IMR-90 (cell line): ENCODE measurements around the gene ACTN1. TPM values are rescaled to one million over a fixed set of nuclear protein-coding genes. Genes with fewer than 3 reads are reported as not detected.

ENCODE experiments used
- ATAC-seq: fragments of 200-7000 bp; cut with Tn5 transposase; 2 replicates; pipeline ENCODE4 v1.9.1; 2020; ENCODE audit warnings: low read depth, mild to moderate bottlenecking, moderate library complexity
- BruUV-seq: library from RNA; stranded (reverse); fragments of 400-500 nt; replicated peaks from 2 replicates; lab custom pipeline; 2021; lab: Mats Ljungman, UMichigan
- CTCF ChIA-PET: fragments of 300-600 bp; formaldehyde crosslinking; extraction: SDS; loops from one replicate; lab custom pipeline; 2021; ENCODE audit warnings: antibody characterized with exemption; lab: Yijun Ruan, JAX
- POLR2A ChIA-PET: fragments of 300-600 bp; sonication (Branson Sonifier 250); formaldehyde crosslinking; loops from one replicate; lab custom pipeline; 2022; ENCODE audit warnings: antibody characterized with exemption; ENCODE audit not compliant: unreplicated experiment; lab: Charles Lee
- DNase-seq: peaks from one replicate; pipeline ENCODE4 v3.0.0; 2013
- H2AFZ ChIP-seq: replicated peaks from 2 replicates; pipeline ENCODE3; 2013; ENCODE audit warnings: low read length, mild to moderate bottlenecking; ENCODE audit not compliant: poor library complexity
- H2AK5ac ChIP-seq: 2 replicates; pipeline ENCODE4 v1.6.1; 2013; ENCODE audit warnings: low read depth, low read length, inconsistent platforms
- H2AK9ac ChIP-seq: replicated peaks from 2 replicates; pipeline ENCODE3; 2013; ENCODE audit warnings: mild to moderate bottlenecking, low read depth, low read length, moderate library complexity; ENCODE audit not compliant: poor library complexity
- H2BK120ac ChIP-seq: 2 replicates; pipeline ENCODE4 v1.6.1; 2013; ENCODE audit warnings: low read depth, low read length, inconsistent platforms
- H2BK15ac ChIP-seq: 3 replicates; pipeline ENCODE4 v1.6.1; 2013; ENCODE audit warnings: low read depth, low read length, inconsistent platforms
- H2BK20ac ChIP-seq: 2 replicates; pipeline ENCODE4 v1.6.1; 2013; ENCODE audit warnings: low read depth, mild to moderate bottlenecking, inconsistent platforms, low read length, moderate library complexity
- H2BK5ac ChIP-seq: 2 replicates; pipeline ENCODE4 v1.6.1; 2013; ENCODE audit warnings: mild to moderate bottlenecking, low read depth, low read length, inconsistent platforms; ENCODE audit not compliant: poor library complexity, severe bottlenecking
- H3K14ac ChIP-seq: replicated peaks from 2 replicates; pipeline ENCODE4 v1.6.1; 2013; ENCODE audit warnings: low read depth, low read length, inconsistent platforms
- H3K18ac ChIP-seq: 2 replicates; pipeline ENCODE4 v1.6.1; 2013; ENCODE audit warnings: low read depth, low read length, control low read depth
- H3K23ac ChIP-seq: 2 replicates; pipeline ENCODE4 v1.6.1; 2013; ENCODE audit warnings: low read depth, low read length, inconsistent platforms
- H3K27ac ChIP-seq: 2 replicates; pipeline ENCODE4 v1.5.1; 2013; ENCODE audit warnings: mild to moderate bottlenecking, control low read depth, low read length; ENCODE audit not compliant: insufficient read depth
- H3K27me3 ChIP-seq: 2 replicates; pipeline ENCODE4 v1.6.1; 2013; ENCODE audit warnings: low read length; ENCODE audit not compliant: control insufficient read depth, insufficient read depth
- H3K36me3 ChIP-seq: 2 replicates; pipeline ENCODE4 v1.6.1; 2013; ENCODE audit warnings: low read length, mixed read lengths; ENCODE audit not compliant: control insufficient read depth, insufficient read depth
- H3K4ac ChIP-seq: 2 replicates; pipeline ENCODE4 v1.6.1; 2013; ENCODE audit warnings: low read depth, low read length, inconsistent platforms
- H3K4me1 ChIP-seq: 2 replicates; pipeline ENCODE4 v1.6.1; 2013; ENCODE audit warnings: low read length, mixed read lengths; ENCODE audit not compliant: control insufficient read depth, insufficient read depth
- H3K4me2 ChIP-seq: 2 replicates; pipeline ENCODE4 v1.6.1; 2013; ENCODE audit warnings: low read depth, mild to moderate bottlenecking, control low read depth, low read length, moderate library complexity
- H3K4me3 ChIP-seq: 2 replicates; pipeline ENCODE4 v1.5.1; 2013; ENCODE audit warnings: low read depth, mild to moderate bottlenecking, control low read depth, low read length, moderate library complexity; ENCODE audit not compliant: insufficient read depth
- H3K56ac ChIP-seq: 2 replicates; pipeline ENCODE4 v1.6.1; 2013; ENCODE audit warnings: low read length, inconsistent platforms; ENCODE audit not compliant: insufficient read depth; ENCODE audit errors: extremely low read depth
- H3K79me1 ChIP-seq, 2 experiments: 2 replicates each; pipeline ENCODE4 v1.6.1; 2013; ENCODE audit warnings: low read length in 2 of 2, inconsistent platforms in 1 of 2, low read depth in 1 of 2
- H3K9ac ChIP-seq: 2 replicates; pipeline ENCODE4 v1.6.1; 2013; ENCODE audit warnings: low read depth, low read length, control low read depth
- H3K9me1 ChIP-seq: 2 replicates; pipeline ENCODE4 v1.6.1; 2013; ENCODE audit warnings: low read length, inconsistent platforms; ENCODE audit not compliant: insufficient read depth
- H3K9me3 ChIP-seq: 2 replicates; pipeline ENCODE4 v1.6.1; 2013; ENCODE audit warnings: low read length; ENCODE audit not compliant: control insufficient read depth, insufficient read depth
- H4K20me1 ChIP-seq: 2 replicates; pipeline ENCODE4 v1.6.1; 2013; ENCODE audit warnings: low read length, inconsistent platforms; ENCODE audit not compliant: insufficient read depth
- H4K5ac ChIP-seq: 2 replicates; pipeline ENCODE4 v1.6.1; 2013; ENCODE audit warnings: mild to moderate bottlenecking, low read depth, low read length, control low read depth
- H4K8ac ChIP-seq, 2 experiments: 2 replicates each; pipeline ENCODE4 v1.6.1; 2013; ENCODE audit warnings: low read depth in 2 of 2, low read length in 2 of 2, control low read depth in 1 of 2, inconsistent platforms in 1 of 2
- H4K91ac ChIP-seq: 2 replicates; pipeline ENCODE4 v1.6.1; 2013; ENCODE audit warnings: low read depth, low read length, inconsistent platforms; ENCODE audit not compliant: insufficient read depth
- FOS ChIP-seq: fragments of 150-350 bp; IDR thresholded peaks from 2 replicates; pipeline ENCODE4 v1.6.1; 2016; ENCODE audit warnings: low read depth, low read length
- MAFK ChIP-seq: IDR thresholded peaks from 2 replicates; pipeline ENCODE4 v1.6.1; 2012; ENCODE audit warnings: low read depth, low read length, improper control_type of control experiment
- RFX5 ChIP-seq: IDR thresholded peaks from 2 replicates; pipeline ENCODE4 v1.8.0; 2012; ENCODE audit warnings: low read depth, mild to moderate bottlenecking, low read length, moderate library complexity
- WGBS, 2 experiments: methylation state at CpG; one replicate each; pipeline versions ENCODE4 v1.1.5 to v1.1.7; 2013; ENCODE audit warnings: missing lambda C conversion rate in 2 of 2; ENCODE audit not compliant: insufficient read length in 1 of 2; ENCODE audit errors: extremely low coverage in 2 of 2; 5-methylcytosine and 5-hydroxymethylcytosine counted together
- dilution Hi-C: fragments of 300-500 bp; cut with HindIII; formaldehyde crosslinking; loops from one replicate; pipeline ENCODE4 v1.14.3; 2018; ENCODE audit warnings: low sequenced_read_pairs; ENCODE audit not compliant: unreplicated experiment
- in situ Hi-C: fragments of 300-500 bp; cut with MboI; formaldehyde crosslinking; loops from 3 replicates; pipeline ENCODE4 v1.14.3; 2019; ENCODE audit warnings: low sequenced_read_pairs, inconsistent platforms, mixed read lengths
- intact Hi-C: fragments of 100-400 bp; cut with micrococcal nuclease; formaldehyde crosslinking; loops from 2 replicates; pipeline ENCODE4 v1.10.0; 2022
- polyA plus RNA-seq, 3 experiments: library from polyadenylated mRNA; depleted of rRNA; stranded (reverse); fragments of >200 nt; gene quantifications; 2 replicates each; pipeline ENCODE4 v1.2.3, GENCODE V29; 2012; ENCODE audit warnings: low replicate concordance in 1 of 3
- total RNA-seq: library from RNA; depleted of rRNA; stranded (reverse); fragments of >200 nt; gene quantifications from 2 replicates; pipeline ENCODE4 v1.2.3, GENCODE V29; 2012
- TF ChIP-seq, protein P1 (sequence below): fragments of 150-350 bp; IDR thresholded peaks from 2 replicates; pipeline ENCODE4 v1.6.1; 2016; ENCODE audit warnings: low read depth, mild to moderate bottlenecking, low read length, moderate library complexity, borderline replicate concordance

Gene ACTN1
- total and polyA plus RNA-seq, 2 of the 4 experiments (the other 2 are of a cell fraction): 684 to 766 TPM

DNA sequence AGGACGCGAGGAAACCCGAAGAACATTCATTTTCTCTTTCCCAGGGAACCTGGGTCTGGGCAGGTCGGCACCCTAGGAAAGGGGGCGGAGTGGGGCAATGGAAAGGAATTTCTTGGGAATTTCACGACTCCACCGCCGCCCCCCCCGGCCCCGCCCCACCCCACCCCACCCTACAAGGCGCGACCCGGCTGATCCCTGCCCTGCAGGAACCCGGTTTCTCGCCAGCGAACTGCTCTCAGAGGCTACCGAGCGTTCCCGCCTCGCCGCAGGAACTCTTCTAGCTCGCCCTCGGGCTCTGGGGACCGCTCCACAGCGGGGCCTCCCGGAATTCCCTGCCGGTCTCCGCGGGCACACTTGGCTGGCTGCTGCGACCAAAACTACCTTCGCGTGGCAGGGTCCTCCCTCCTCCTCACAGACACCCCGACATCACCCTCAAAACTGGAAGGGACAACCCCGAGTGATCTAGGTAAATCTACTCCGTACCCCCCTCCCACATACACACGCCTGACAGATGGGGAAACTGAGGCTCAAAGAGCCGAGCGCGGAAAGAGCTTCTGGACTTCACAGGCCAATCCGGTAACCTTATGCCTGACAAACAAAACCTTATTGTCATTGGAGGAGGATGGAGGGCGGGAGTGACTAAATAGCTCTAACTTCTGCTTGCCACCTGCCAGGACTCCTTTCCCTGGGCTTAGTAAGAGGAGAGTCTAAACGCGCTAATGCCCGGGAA, 785 bp upstream of the ACTN1 start:
- Histone ChIP-seq H3K9me1 (peaks cover 24% of the 10 kb centered on the region), H4K91ac (peak overlapping the region; percentile 95), H3K4me3 (peak overlapping the region; percentile 76), H2BK120ac (peak overlapping the region; percentile 74), H3K4me2 (peak overlapping the region; percentile 81), H4K8ac (peak overlapping the region; percentile 61 to 87), H2AFZ (peak overlapping the region; percentile 85), H2BK15ac (peak overlapping the region; percentile 54; the same call in 1 of the 3 replicates), H4K5ac (peak overlapping the region; percentile 32), H3K23ac (peak overlapping the region; percentile 89), H2BK20ac (peak overlapping the region; percentile 57), H3K79me1 (peaks cover 19 to 57% of the 10 kb centered on the region in 2 experiments; a peak in 3 of 4 replicates), H3K36me3 (peaks cover 19% of the 10 kb centered on the region), H3K56ac (peak overlapping the region; percentile 89), H3K9ac (peak overlapping the region; percentile 96), H2BK5ac (peak overlapping the region; percentile 88), H3K27ac (peak overlapping the region; percentile 96), H3K4me1 (peaks cover 39% of the 10 kb centered on the region), H3K9me3 (no peaks in the 10 kb centered on the region), H3K18ac (peak overlapping the region; percentile 75), H2AK5ac (peak overlapping the region; percentile 94), H2AK9ac (peak overlapping the region; percentile 95), H3K14ac (peak overlapping the region; percentile 99), H3K27me3 (no peaks in the 10 kb centered on the region), H3K4ac (peak overlapping the region; percentile 97), H4K20me1 (peaks cover 31% of the 10 kb centered on the region)
- TF ChIP-seq RFX5 (no peak), FOS (no peak), MAFK (no peak)
- TF ChIP-seq, protein P1, sequence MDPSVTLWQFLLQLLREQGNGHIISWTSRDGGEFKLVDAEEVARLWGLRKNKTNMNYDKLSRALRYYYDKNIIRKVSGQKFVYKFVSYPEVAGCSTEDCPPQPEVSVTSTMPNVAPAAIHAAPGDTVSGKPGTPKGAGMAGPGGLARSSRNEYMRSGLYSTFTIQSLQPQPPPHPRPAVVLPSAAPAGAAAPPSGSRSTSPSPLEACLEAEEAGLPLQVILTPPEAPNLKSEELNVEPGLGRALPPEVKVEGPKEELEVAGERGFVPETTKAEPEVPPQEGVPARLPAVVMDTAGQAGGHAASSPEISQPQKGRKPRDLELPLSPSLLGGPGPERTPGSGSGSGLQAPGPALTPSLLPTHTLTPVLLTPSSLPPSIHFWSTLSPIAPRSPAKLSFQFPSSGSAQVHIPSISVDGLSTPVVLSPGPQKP: no peak
- ChIA-PET POLR2A (interaction anchor here (0.6 to 1.3 kb wide), 5 partner anchors 69 to 104 kb away, joined by 3 to 5 read pairs (median 4); no protein-coding TSS in a partner anchor), CTCF (interaction anchor here (1.1 to 1.4 kb wide), 2 partner anchors 110 to 122 kb away, joined by 3 to 4 read pairs; no protein-coding TSS in a partner anchor)
- WGBS, 2 experiments: 2% methylated on average over 7 of the region's 44 CpGs; no CpG with 5 or more reads in 1 of the 2 experiments
- dilution Hi-C loops (no loop called here), intact Hi-C loops (loop anchor here (1.0 to 5.0 kb wide), 4 partner anchors 69 to 121 kb away; no protein-coding TSS in a partner anchor), in situ Hi-C loops (loop anchor here (5.0 kb wide), 1 partner anchor 102 kb away; no protein-coding TSS in a partner anchor)
- ATAC-seq (peak; percentile 1), DNase-seq (peak; percentile 63)
- no TSS peak for BruUV-seq
